HG03457 (cell line): Measurements from ENCODE around the gene OR56B1.

Experiments
- ATAC-seq: cut with Tn5 transposase; IDR thresholded peaks from one replicate; pipeline ENCODE4 v1.9.1; 2021; ENCODE audit warnings: moderate number of reproducible peaks; ENCODE audit not compliant: unreplicated experiment

OR56B1 gene

GRCh38 chr11:5726351-5726750, 9.9 kb upstream of the OR56B1 start:
- no peak for ATAC-seq

GRCh38 chr11:5727691-5728090, 8.6 kb upstream of the OR56B1 start:
- ATAC-seq, result no peak

- no peak for ATAC-seq
Observed at GRCh38 chr11:5737091-5737490, 843 bp downstream of the OR56B1 start.

DNA sequence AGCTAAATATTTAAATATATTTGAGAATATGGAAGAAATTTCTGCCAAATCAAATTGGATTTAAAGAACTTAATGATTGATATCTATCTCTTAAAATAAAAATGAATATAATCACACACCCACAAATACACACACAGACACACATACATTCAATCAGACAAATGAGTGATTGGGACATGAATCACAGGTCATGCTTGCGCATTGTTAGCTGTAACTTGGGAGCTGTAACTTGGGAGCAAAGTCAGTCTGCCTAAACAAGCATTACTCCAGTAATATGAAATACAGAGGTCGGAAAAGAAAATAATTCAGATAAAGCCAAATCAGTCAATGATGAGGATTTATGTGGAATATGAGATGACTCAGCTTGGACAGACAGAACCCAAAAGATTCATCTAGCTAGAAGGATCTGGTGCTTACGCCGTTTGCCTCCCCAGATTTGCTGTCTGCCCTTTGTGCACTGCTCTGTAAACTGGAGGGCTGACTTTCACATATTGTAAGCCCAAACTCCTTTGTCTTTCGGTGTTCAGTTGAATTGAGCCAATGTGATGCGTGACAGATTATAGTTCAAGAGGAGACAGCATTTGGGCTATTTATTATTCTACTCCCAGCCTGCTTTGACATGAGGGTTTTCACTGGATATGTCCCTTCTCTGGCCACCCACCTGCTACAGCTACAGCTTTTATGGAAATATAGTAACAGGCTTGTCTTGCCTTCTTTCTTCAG, 1.6 kb downstream of the OR56B1 start:
- no peak for ATAC-seq

- ATAC-seq, result no peak
Observed at GRCh38 chr11:5738431-5738830, 2.2 kb downstream of the OR56B1 start.

DNA sequence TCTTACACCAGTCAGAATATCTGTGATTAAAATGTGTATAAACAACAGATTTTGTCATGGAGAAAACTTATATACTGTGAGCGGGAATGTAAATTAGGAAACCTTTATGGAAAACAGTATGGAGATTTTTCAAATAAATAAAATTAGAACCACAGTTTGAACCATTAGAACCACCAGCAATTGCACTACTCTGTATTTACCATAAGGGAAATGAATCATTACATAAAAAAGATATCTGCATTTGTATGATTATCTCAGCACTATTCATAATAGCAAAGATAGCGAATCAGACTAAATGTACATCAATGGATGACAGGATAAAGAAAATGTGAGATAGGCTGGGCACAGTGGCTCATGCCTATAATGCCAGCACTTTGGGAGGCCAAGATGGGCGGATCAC, 10.4 kb downstream of the OR56B1 start:
- ATAC-seq, result no peak

DNA sequence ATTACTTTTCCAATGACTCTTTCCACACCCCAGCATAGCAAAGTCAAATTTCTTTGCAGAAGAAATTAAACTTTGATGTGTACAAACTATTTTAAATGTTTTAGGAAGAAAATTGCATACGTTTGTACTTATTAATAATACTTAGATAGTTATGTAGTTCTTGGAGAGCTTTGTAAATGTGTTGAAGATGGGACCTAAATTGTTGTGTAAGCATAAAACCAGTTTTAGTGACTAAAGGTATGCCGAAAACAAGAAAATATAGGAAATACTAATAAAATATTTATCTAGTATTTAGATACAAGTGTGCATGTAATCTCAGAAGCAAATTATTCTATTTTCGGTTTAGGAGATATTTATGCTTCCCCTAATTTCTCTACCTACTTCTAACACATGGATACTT, 13.6 kb downstream of the OR56B1 start:
- ATAC-seq, result no peak

- ATAC-seq, result no peak
Observed at GRCh38 chr11:5753943-5754342, 17.7 kb downstream of the OR56B1 start, which contains the start of gene OR52N4. OR52N4 (plus strand) TSS chr11:5754243; CDS start chr11:5754741, 498 bp downstream.

GRCh38 chr11:5767056-5767455, 30.8 kb downstream of the OR56B1 start:
- no peak for ATAC-seq

DNA sequence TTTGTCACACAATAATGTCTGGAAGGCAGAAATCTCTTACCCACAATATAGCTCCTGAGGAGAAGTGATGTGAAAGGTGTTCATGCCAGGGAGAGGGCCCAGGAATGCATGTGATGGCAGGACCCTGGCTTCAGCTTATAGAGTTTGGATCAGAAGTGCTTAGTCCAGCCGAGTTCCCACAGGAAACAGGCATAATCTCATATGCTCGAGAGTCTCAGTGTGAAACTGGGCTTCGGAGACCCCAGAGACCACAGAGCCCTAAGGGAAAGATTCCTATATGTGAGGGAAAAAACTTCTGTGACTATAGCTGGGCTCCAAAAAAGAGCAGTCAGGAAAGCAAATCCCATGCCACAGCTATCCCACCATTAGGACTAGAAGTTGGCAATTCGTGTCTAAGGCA, 47.0 kb downstream of the OR56B1 start, which contains the start of gene OR52N5:
OR52N5 (minus strand) TSS at position 101 of the 400 bp plus-strand sequence. CDS start 4,721 bp downstream, outside the sequence.
- no peak for ATAC-seq
